DND-41 (cell line): ENCODE measurements around the gene MLYCD.

ENCODE experiments used
- ATAC-seq: fragments of 200-7000 bp; cut with Tn5 transposase; 3 replicates; pipeline ENCODE4 v1.9.1; 2021; ENCODE audit warnings: low read depth; ENCODE audit not compliant: insufficient read depth
- DNase-seq: peaks from one replicate; pipeline ENCODE4 v3.0.0-alpha.2; 2020
- H2AFZ ChIP-seq: 2 replicates; pipeline ENCODE4 v1.6.0; 2012; ENCODE audit warnings: low read depth, low read length
- H3K27ac ChIP-seq: 2 replicates; pipeline ENCODE4 v1.5.1; 2012; ENCODE audit warnings: low read length, inconsistent platforms
- H3K27me3 ChIP-seq: fragments of 200-600 bp; sonication (generic); 2 replicates; pipeline ENCODE4 v1.6.0; 2012; ENCODE audit warnings: low read length, mild to moderate bottlenecking, inconsistent platforms; ENCODE audit not compliant: insufficient read depth, poor library complexity
- H3K36me3 ChIP-seq: 2 replicates; pipeline ENCODE4 v1.5.1; 2012; ENCODE audit warnings: low read length, inconsistent platforms; ENCODE audit not compliant: insufficient read depth
- H3K4me1 ChIP-seq: 2 replicates; pipeline ENCODE4 v1.5.1; 2012; ENCODE audit warnings: mild to moderate bottlenecking, low read length; ENCODE audit not compliant: insufficient read depth
- H3K4me2 ChIP-seq: 2 replicates; pipeline ENCODE4 v1.6.0; 2012; ENCODE audit warnings: mild to moderate bottlenecking, moderate library complexity, low read length, inconsistent platforms; ENCODE audit not compliant: insufficient read depth
- H3K4me3 ChIP-seq, 2 experiments: fragments of 200-600 bp in 1 of 2; shearing (Covaris generic) in 1 of 2; 2 replicates each; pipeline ENCODE4 v1.5.1; 2012 to 2016; ENCODE audit warnings: inconsistent platforms in 2 of 2, low read length in 2 of 2, mild to moderate bottlenecking in 2 of 2, low read depth in 1 of 2, moderate library complexity in 1 of 2
- H3K79me2 ChIP-seq: 2 replicates; pipeline ENCODE4 v1.6.0; 2012; ENCODE audit warnings: low read length, inconsistent platforms; ENCODE audit not compliant: insufficient read depth
- H3K9ac ChIP-seq: 2 replicates; pipeline ENCODE4 v1.6.0; 2012; ENCODE audit warnings: low read depth, mild to moderate bottlenecking, inconsistent platforms, low read length, moderate library complexity
- H3K9me3 ChIP-seq: 2 replicates; pipeline ENCODE4 v1.5.1; 2012; ENCODE audit warnings: low read length, moderate library complexity, mild to moderate bottlenecking, inconsistent platforms; ENCODE audit not compliant: insufficient read depth, severe bottlenecking
- H4K20me1 ChIP-seq: 2 replicates; pipeline ENCODE4 v1.6.0; 2012; ENCODE audit warnings: low read length; ENCODE audit not compliant: insufficient read depth
- EZH2 ChIP-seq: IDR thresholded peaks from 3 replicates; pipeline ENCODE4 v1.6.1; 2012; ENCODE audit warnings: borderline replicate concordance, low read depth, mild to moderate bottlenecking, moderate library complexity, low read length, inconsistent platforms; ENCODE audit not compliant: severe bottlenecking
- TF ChIP-seq, protein P1 (sequence below): IDR thresholded peaks from 2 replicates; pipeline ENCODE4 v1.5.1; 2012; ENCODE audit warnings: borderline replicate concordance, low read length, moderate library complexity, mild to moderate bottlenecking; ENCODE audit not compliant: poor library complexity, severe bottlenecking; ENCODE audit errors: extremely low read depth

MLYCD gene

DNA sequence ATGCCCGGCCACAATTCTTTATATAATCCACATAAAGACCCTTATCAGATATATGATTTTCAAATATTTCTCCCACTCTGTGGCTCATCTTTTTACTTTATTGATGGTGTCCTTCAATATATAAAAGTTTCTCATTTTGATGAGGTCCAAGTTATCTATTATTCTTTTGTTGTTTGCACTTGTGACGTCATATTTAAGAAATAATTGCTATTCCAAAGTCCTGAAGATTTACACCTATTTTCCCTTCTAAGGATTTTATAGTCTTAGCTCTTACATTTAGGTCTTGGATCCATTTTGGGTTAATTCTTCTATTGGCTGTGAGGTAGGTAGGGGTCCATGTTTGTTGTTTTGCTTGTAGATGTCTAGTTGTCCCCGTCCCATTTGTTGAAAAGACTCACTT, 3.0 kb upstream of the MLYCD start:
- no peak for DNase-seq
- Histone ChIP-seq H4K20me1 (peaks cover 3% of the 10 kb centered on the region; the same call in 1 of the 2 replicates), H3K9ac (no peak overlapping the region)

DNA sequence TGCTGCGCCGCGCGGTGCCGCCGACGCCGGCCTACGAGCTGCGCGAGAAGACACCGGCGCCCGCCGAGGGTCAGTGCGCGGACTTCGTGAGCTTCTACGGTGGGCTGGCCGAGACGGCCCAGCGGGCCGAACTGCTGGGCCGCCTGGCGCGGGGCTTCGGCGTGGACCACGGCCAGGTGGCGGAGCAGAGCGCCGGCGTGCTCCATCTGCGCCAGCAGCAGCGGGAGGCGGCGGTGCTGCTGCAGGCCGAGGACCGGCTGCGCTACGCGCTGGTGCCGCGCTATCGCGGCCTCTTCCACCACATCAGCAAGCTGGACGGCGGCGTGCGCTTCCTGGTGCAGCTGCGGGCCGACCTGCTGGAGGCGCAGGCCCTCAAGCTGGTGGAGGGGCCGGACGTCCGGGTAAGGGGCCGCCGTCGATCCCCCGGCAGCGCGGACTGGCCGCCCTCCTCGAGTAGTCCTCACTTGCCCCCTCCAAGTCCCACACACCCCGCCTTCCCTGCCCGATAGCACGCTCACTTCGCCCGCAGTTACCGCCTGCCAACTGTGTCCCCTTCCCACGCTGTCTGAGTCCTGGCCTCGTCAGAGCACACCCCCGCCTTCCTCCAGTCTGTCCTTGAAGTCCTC, 470 bp downstream of the MLYCD start:
- DNase-seq (peak; percentile 43), ATAC-seq (peak; percentile 62)
- peaks cover 33% of the 10 kb centered on the region for H3K4me1 ChIP-seq
- peak overlapping the region; percentile 99 for H3K4me2 ChIP-seq
- H2AFZ ChIP-seq, result peak overlapping the region; percentile 88
- peaks cover 15% of the 10 kb centered on the region for H3K79me2 ChIP-seq
- peaks cover 14% of the 10 kb centered on the region for H3K36me3 ChIP-seq
- H3K27ac ChIP-seq, result peak overlapping the region; percentile 44
- H4K20me1 ChIP-seq, result peaks cover 12% of the 10 kb centered on the region
- H3K27me3 ChIP-seq, result no peaks in the 10 kb centered on the region
- H3K9ac ChIP-seq, result peak overlapping the region; percentile 80
- H3K9me3 ChIP-seq, result no peaks in the 10 kb centered on the region
- peak overlapping the region; percentile 82 to 99; a peak in 3 of 4 replicates for H3K4me3 ChIP-seq
- TF ChIP-seq, protein P1, sequence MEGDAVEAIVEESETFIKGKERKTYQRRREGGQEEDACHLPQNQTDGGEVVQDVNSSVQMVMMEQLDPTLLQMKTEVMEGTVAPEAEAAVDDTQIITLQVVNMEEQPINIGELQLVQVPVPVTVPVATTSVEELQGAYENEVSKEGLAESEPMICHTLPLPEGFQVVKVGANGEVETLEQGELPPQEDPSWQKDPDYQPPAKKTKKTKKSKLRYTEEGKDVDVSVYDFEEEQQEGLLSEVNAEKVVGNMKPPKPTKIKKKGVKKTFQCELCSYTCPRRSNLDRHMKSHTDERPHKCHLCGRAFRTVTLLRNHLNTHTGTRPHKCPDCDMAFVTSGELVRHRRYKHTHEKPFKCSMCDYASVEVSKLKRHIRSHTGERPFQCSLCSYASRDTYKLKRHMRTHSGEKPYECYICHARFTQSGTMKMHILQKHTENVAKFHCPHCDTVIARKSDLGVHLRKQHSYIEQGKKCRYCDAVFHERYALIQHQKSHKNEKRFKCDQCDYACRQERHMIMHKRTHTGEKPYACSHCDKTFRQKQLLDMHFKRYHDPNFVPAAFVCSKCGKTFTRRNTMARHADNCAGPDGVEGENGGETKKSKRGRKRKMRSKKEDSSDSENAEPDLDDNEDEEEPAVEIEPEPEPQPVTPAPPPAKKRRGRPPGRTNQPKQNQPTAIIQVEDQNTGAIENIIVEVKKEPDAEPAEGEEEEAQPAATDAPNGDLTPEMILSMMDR, result no peak
- TF ChIP-seq EZH2, result no peak

More for the DNA sequence above, 3.0 kb upstream of the MLYCD start:
- Histone ChIP-seq H3K79me2 (peaks cover 7% of the 10 kb centered on the region), H3K4me1 (peaks cover 26% of the 10 kb centered on the region), H3K9me3 (no peaks in the 10 kb centered on the region), H3K27ac (no peak overlapping the region), H2AFZ (no peak overlapping the region), H3K36me3 (no peaks in the 10 kb centered on the region; the same call in 1 of the 2 replicates), H3K27me3 (no peaks in the 10 kb centered on the region), H3K4me2 (no peak overlapping the region), H3K4me3 (no peak overlapping the region)
- no peak for ATAC-seq
- TF ChIP-seq, protein P1, result no peak
- no peak for TF ChIP-seq EZH2

GRCh38 chr16:83899978-83900377, 1.1 kb downstream of the MLYCD start:
- peak overlapping the region; percentile 82 to 99; a peak in 3 of 4 replicates for H3K4me3 ChIP-seq
- ATAC-seq (no peak), DNase-seq (no peak)
- H3K27me3 ChIP-seq, result no peaks in the 10 kb centered on the region
- TF ChIP-seq, protein P1, result no peak
- TF ChIP-seq EZH2, result no peak
- no peaks in the 10 kb centered on the region for H3K9me3 ChIP-seq
- peaks cover 15% of the 10 kb centered on the region for H3K79me2 ChIP-seq
- H3K4me2 ChIP-seq, result peak overlapping the region; percentile 99
- H2AFZ ChIP-seq, result peak overlapping the region; percentile 88; the same call in 1 of the 2 replicates
- H3K27ac ChIP-seq, result peak overlapping the region; percentile 44; the same call in 1 of the 2 replicates
- peaks cover 14% of the 10 kb centered on the region for H3K36me3 ChIP-seq
- H4K20me1 ChIP-seq, result peaks cover 12% of the 10 kb centered on the region
- peaks cover 33% of the 10 kb centered on the region for H3K4me1 ChIP-seq
- H3K9ac ChIP-seq, result peak overlapping the region; percentile 80
